ENCODE results near the gene CERS6. TPM values are rescaled to one million over a fixed set of nuclear protein-coding genes. Genes with fewer than 3 reads are reported as not detected.

Gene CERS6
- polyA plus RNA-seq, 1 donor (not counting 4 experiments of a cell fraction or from before 2014, with no cell fraction given): 19.5 TPM

- H3K9me1 ChIP-seq (ENCODE audit: control insufficient read depth, extremely low read depth, insufficient read depth, low read length): no peaks in the 10 kb centered on the region
- H3K9ac ChIP-seq (ENCODE audit: control insufficient read depth, extremely low read depth, insufficient read depth, low read length): peak overlapping the region; percentile 87
- dilution Hi-C loops (cut with MboI; ENCODE audit: extremely low pct_ligation_motif_present, low sequenced_read_pairs): no loop called here
- H3K9me3 ChIP-seq (ENCODE audit: control insufficient read depth, low read depth, low read length): no peaks in the 10 kb centered on the region
- TF ChIP-seq EZH2 (IDR thresholded peaks at IDR 0.05; ENCODE audit: low read length): no peak
- no peak for TF ChIP-seq CTCF (optimal IDR thresholded peaks at IDR 0.05 in 1 of 3, IDR thresholded peaks at IDR 0.05 in 1 of 3, conservative IDR thresholded peaks at IDR 0.05 in 1 of 3; ENCODE audit: extremely low read depth in 1 of 3, insufficient read depth in 2 of 3, low read length in 3 of 3)
- FAIRE-seq (peak; percentile 20), DNase-seq (ENCODE audit: low read depth, low spot score) (no peak)
- no peaks in the 10 kb centered on the region for H3K27me3 ChIP-seq (ENCODE audit: control insufficient read depth, extremely low read depth, insufficient read depth, low read length)
- no peaks in the 10 kb centered on the region for H3K36me3 ChIP-seq (ENCODE audit: control insufficient read depth in 2 of 2, extremely low read depth in 1 of 2, insufficient read depth in 2 of 2, low read length in 2 of 2)
- H3K4me3 ChIP-seq (ENCODE audit: control insufficient read depth in 2 of 3, extremely low read depth in 1 of 3, insufficient read depth in 2 of 3, low read depth in 1 of 3, low read length in 3 of 3): peak overlapping the region; percentile 80 to 87 (median 81)
- H3K27ac ChIP-seq (ENCODE audit: control insufficient read depth, insufficient read depth, low read length): peak overlapping the region; percentile 77
- peaks cover under 1% of the 10 kb centered on the region for H4K20me1 ChIP-seq (ENCODE audit: control insufficient read depth, extremely low read depth, insufficient read depth, low read length)
- peak overlapping the region; percentile 99 for H3K4me2 ChIP-seq (ENCODE audit: control insufficient read depth, extremely low read depth, insufficient read depth, low read depth, low read length)
- peaks cover 61% of the 10 kb centered on the region for H3K79me2 ChIP-seq (ENCODE audit: control insufficient read depth, insufficient read depth, low read length)
- peaks cover 10% of the 10 kb centered on the region for H3K4me1 ChIP-seq (ENCODE audit: control insufficient read depth, extremely low read depth, insufficient read depth, low read length)
- H2AFZ ChIP-seq (ENCODE audit: control insufficient read depth, low read length): peak overlapping the region; percentile 86
Observed at GRCh38 chr2:168457190-168457895, 1.3 kb downstream of the CERS6 start.

- Histone ChIP-seq H3K36me3 (ENCODE audit: control insufficient read depth in 2 of 2, extremely low read depth in 1 of 2, insufficient read depth in 2 of 2, low read length in 2 of 2) (no peaks in the 10 kb centered on the region), H3K9ac (ENCODE audit: control insufficient read depth, extremely low read depth, insufficient read depth, low read length) (no peak overlapping the region), H3K79me2 (ENCODE audit: control insufficient read depth, insufficient read depth, low read length) (peaks cover 68% of the 10 kb centered on the region), H3K27me3 (ENCODE audit: control insufficient read depth, extremely low read depth, insufficient read depth, low read length) (no peaks in the 10 kb centered on the region), H3K9me1 (ENCODE audit: control insufficient read depth, extremely low read depth, insufficient read depth, low read length) (no peaks in the 10 kb centered on the region), H3K27ac (ENCODE audit: control insufficient read depth, insufficient read depth, low read length) (no peak overlapping the region), H2AFZ (ENCODE audit: control insufficient read depth, low read length) (no peak overlapping the region), H3K4me3 (ENCODE audit: control insufficient read depth in 2 of 3, extremely low read depth in 1 of 3, insufficient read depth in 2 of 3, low read depth in 1 of 3, low read length in 3 of 3) (peak overlapping the region; percentile 80 to 87 (median 81)), H3K9me3 (ENCODE audit: control insufficient read depth, low read depth, low read length) (no peaks in the 10 kb centered on the region), H3K4me2 (ENCODE audit: control insufficient read depth, extremely low read depth, insufficient read depth, low read depth, low read length) (peak overlapping the region; percentile 99), H3K4me1 (ENCODE audit: control insufficient read depth, extremely low read depth, insufficient read depth, low read length) (peaks cover 8% of the 10 kb centered on the region), H4K20me1 (ENCODE audit: control insufficient read depth, extremely low read depth, insufficient read depth, low read length) (peaks cover 3% of the 10 kb centered on the region)
- dilution Hi-C loops (cut with MboI; ENCODE audit: extremely low pct_ligation_motif_present, low sequenced_read_pairs): no loop called here
- DNase-seq (ENCODE audit: low read depth, low spot score) (no peak), FAIRE-seq (no peak)
- no peak for TF ChIP-seq CTCF (optimal IDR thresholded peaks at IDR 0.05 in 1 of 3, IDR thresholded peaks at IDR 0.05 in 1 of 3, conservative IDR thresholded peaks at IDR 0.05 in 1 of 3; ENCODE audit: extremely low read depth in 1 of 3, insufficient read depth in 2 of 3, low read length in 3 of 3)
- no peak for TF ChIP-seq EZH2 (IDR thresholded peaks at IDR 0.05; ENCODE audit: low read length)
Observed at GRCh38 chr2:168458139-168458538, 2.1 kb downstream of the CERS6 start.
